SK-N-SH (cell line): ENCODE measurements around the gene RMC1. TPM values are rescaled to one million over a fixed set of nuclear protein-coding genes. Genes with fewer than 3 reads are reported as not detected.

ENCODE experiments used
- CTCF ChIA-PET: fragments of 300-600, 350-600 bp; formaldehyde crosslinking; extraction: SDS; loops from one replicate; lab custom pipeline; 2021; lab: Yijun Ruan, JAX
- POLR2A ChIA-PET: fragments of 350-600 bp; sonication (Branson Sonifier 250); formaldehyde crosslinking; extraction: SDS; loops from one replicate; lab custom pipeline; 2020; ENCODE audit warnings: antibody characterized with exemption, inconsistent platforms; lab: Yijun Ruan, JAX
- DNase-seq: peaks from one replicate; pipeline ENCODE4 v3.0.0; 2012
- H2AFZ ChIP-seq: fragments of 200-600 bp; sonication (generic); 2 replicates; pipeline ENCODE4 v1.8.1; 2016; ENCODE audit warnings: antibody characterized with exemption, mild to moderate bottlenecking, low read depth
- H3F3A ChIP-seq: fragments of 200-600 bp; sonication (generic); replicated peaks from 2 replicates; pipeline ENCODE3; 2016; ENCODE audit warnings: antibody characterized with exemption, mild to moderate bottlenecking; ENCODE audit not compliant: insufficient read depth
- H3K27ac ChIP-seq, 2 experiments: fragments of 200-500 bp in 1 of 2; fragments of 200-600 bp in 1 of 2; sonication (Bioruptor generic) in 1 of 2; sonication (generic), shearing (Covaris generic) in 1 of 2; 2 replicates each; pipeline versions ENCODE4 v1.5.1 to v1.6.1; 2014 to 2016; ENCODE audit warnings: low read depth in 2 of 2, inconsistent platforms in 1 of 2, low read length in 1 of 2, mild to moderate bottlenecking in 1 of 2, mixed read lengths in 1 of 2
- H3K27me3 ChIP-seq: fragments of 200-600 bp; sonication (generic), shearing (Covaris generic); 2 replicates; pipeline ENCODE4 v1.6.1; 2016; ENCODE audit warnings: mixed run types; ENCODE audit not compliant: insufficient read depth
- H3K36me3 ChIP-seq, 2 experiments: fragments of 200-500 bp in 1 of 2; fragments of 200-600 bp in 1 of 2; sonication (Bioruptor generic) in 1 of 2; sonication (generic) in 1 of 2; replicated peaks in 1 of 2; 2 replicates each; pipeline versions ENCODE3 to v1.5.1; 2014 to 2016; ENCODE audit warnings: low read length in 1 of 2, mild to moderate bottlenecking in 1 of 2; ENCODE audit not compliant: insufficient read depth in 2 of 2, control insufficient read depth in 1 of 2
- H3K4me1 ChIP-seq, 2 experiments: fragments of 200-500 bp in 1 of 2; fragments of 200-600 bp in 1 of 2; sonication (Bioruptor generic) in 1 of 2; sonication (generic), shearing (Covaris generic) in 1 of 2; 2 replicates each; pipeline versions ENCODE4 v1.5.1 to v1.6.1; 2014 to 2016; ENCODE audit warnings: low read depth in 1 of 2, low read length in 1 of 2, mixed run types in 1 of 2; ENCODE audit not compliant: insufficient read depth in 2 of 2, control insufficient read depth in 1 of 2
- H3K4me2 ChIP-seq: fragments of 200-600 bp; sonication (generic), shearing (Covaris generic); 2 replicates; pipeline ENCODE4 v1.6.1; 2017; ENCODE audit warnings: mixed run types
- H3K4me3 ChIP-seq, 2 experiments: fragments of 200-500 bp in 1 of 2; fragments of 200-600 bp in 1 of 2; sonication (Bioruptor generic) in 1 of 2; sonication (generic), shearing (Covaris generic) in 1 of 2; 2 replicates each; pipeline versions ENCODE4 v1.5.1 to v1.8.1; 2014 to 2016; ENCODE audit warnings: low read depth in 2 of 2, inconsistent platforms in 1 of 2, low read length in 1 of 2, mild to moderate bottlenecking in 1 of 2, mixed read lengths in 1 of 2, moderate library complexity in 1 of 2
- H3K79me2 ChIP-seq: fragments of 200-600 bp; sonication (generic); 2 replicates; pipeline ENCODE4 v1.8.1; 2017; ENCODE audit warnings: mild to moderate bottlenecking; ENCODE audit not compliant: insufficient read depth
- H3K9ac ChIP-seq: fragments of 200-600 bp; sonication (generic); 2 replicates; pipeline ENCODE4 v1.6.1; 2017; ENCODE audit warnings: mixed run types
- H3K9me2 ChIP-seq: fragments of 200-600 bp; sonication (generic); 2 replicates; pipeline ENCODE4 v1.6.1; 2017; ENCODE audit warnings: mixed run types
- H3K9me3 ChIP-seq: fragments of 200-600 bp; sonication (generic); 2 replicates; pipeline ENCODE4 v1.6.1; 2017; ENCODE audit warnings: mixed run types, mild to moderate bottlenecking, moderate library complexity
- H4K20me1 ChIP-seq: fragments of 200-600 bp; sonication (generic); 2 replicates; pipeline ENCODE4 v1.6.1; 2017; ENCODE audit warnings: mild to moderate bottlenecking, mixed run types; ENCODE audit not compliant: insufficient read depth
- CHD2 ChIP-seq: fragments of 150-350 bp; IDR thresholded peaks from 2 replicates; pipeline ENCODE4 v1.6.1; 2018; ENCODE audit warnings: low read length; ENCODE audit not compliant: partially characterized antibody
- FOXM1 ChIP-seq: IDR thresholded peaks from 2 replicates; pipeline ENCODE4 v1.4.0; 2012; ENCODE audit warnings: low read depth, mild to moderate bottlenecking
- GABPA ChIP-seq: IDR thresholded peaks from 2 replicates; pipeline ENCODE4 v1.4.0; 2012; ENCODE audit warnings: low read depth, mild to moderate bottlenecking
- GATA2 ChIP-seq: sonication (generic); formaldehyde crosslinking; IDR thresholded peaks from 2 replicates; pipeline ENCODE4 v1.5.0; 2020; ENCODE audit warnings: mild to moderate bottlenecking, missing genetic modification reagents
- MEF2A ChIP-seq: IDR thresholded peaks from 2 replicates; pipeline ENCODE4 v1.4.0; 2012; ENCODE audit warnings: low read depth, borderline replicate concordance
- RCOR1 ChIP-seq: fragments of 150-350 bp; IDR thresholded peaks from 2 replicates; pipeline ENCODE4 v1.6.1; 2017; ENCODE audit warnings: antibody characterized with exemption, low read length
- TAF1 ChIP-seq: IDR thresholded peaks from 2 replicates; pipeline ENCODE4 v1.6.1; 2012; ENCODE audit warnings: low read depth, mild to moderate bottlenecking, low read length, moderate library complexity, borderline replicate concordance
- TEAD4 ChIP-seq: IDR thresholded peaks from 2 replicates; pipeline ENCODE4 v1.4.0; 2012; ENCODE audit warnings: mild to moderate bottlenecking, borderline replicate concordance; ENCODE audit not compliant: insufficient read depth
- WGBS: methylation state at CpG from one replicate; pipeline ENCODE4 v1.1.6; 2017; ENCODE audit warnings: low lambda C conversion rate; 5-methylcytosine and 5-hydroxymethylcytosine counted together
- polyA plus RNA-seq, 3 experiments: library from polyadenylated mRNA; depleted of rRNA; stranded (reverse); fragments of >200 nt; gene quantifications; 2 replicates each; pipeline ENCODE4 v1.2.3, GENCODE V29; 2012
- TF ChIP-seq, protein P1 (sequence below): IDR thresholded peaks from 2 replicates; pipeline ENCODE4 v1.4.0; 2012; ENCODE audit warnings: low read depth, borderline replicate concordance
- TF ChIP-seq, protein P2 (sequence below): IDR thresholded peaks from 2 replicates; pipeline ENCODE4 v1.6.1; 2012; ENCODE audit warnings: mild to moderate bottlenecking, low read depth, low read length, moderate library complexity
- TF ChIP-seq, protein P3 (sequence below): fragments of 150-350 bp; IDR thresholded peaks from 2 replicates; pipeline ENCODE4 v1.6.1; 2017; ENCODE audit warnings: antibody characterized with exemption, low read length, low read depth, borderline replicate concordance

Gene RMC1
- polyA plus RNA-seq, 1 of the 3 experiments (the other 2 are of a cell fraction) = 26.4 TPM

DNA sequence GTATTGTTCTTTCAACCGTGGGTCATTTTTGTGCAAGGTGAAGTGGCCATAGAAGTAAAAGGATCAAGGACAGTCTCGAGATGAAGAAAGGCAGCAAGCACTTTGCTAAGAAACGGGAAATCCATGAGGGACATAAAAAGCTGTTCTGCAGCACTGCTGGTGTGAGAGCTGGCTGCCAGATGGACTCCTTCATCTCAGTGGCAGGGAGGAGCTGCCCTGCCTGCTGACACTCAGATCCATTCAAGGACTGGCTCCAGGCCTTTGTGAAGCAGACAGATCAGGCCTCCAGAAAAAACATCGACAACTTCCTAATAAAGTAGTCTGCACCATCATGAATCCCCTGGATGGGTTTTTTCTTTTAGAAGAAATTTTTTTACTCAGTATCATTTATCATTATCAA lies 29.5 kb downstream of the RMC1 start:
- H3K9ac ChIP-seq = no peak overlapping the region
- no peaks in the 10 kb centered on the region for H3K9me3 ChIP-seq
- no peak for DNase-seq
- H3K4me1 ChIP-seq = peaks cover 0 to 18% of the 10 kb centered on the region in 2 experiments; a peak in 2 of 4 replicates
- no peaks in the 10 kb centered on the region for H4K20me1 ChIP-seq
- H3K4me3 ChIP-seq = no peak overlapping the region
- H3K27ac ChIP-seq = no peak overlapping the region
- no peak overlapping the region for H2AFZ ChIP-seq
- 92% methylated on average over 4 of the region's 4 CpGs for WGBS
- H3K27me3 ChIP-seq = no peaks in the 10 kb centered on the region
- H3K4me2 ChIP-seq = no peak overlapping the region
- peaks cover 58 to 83% of the 10 kb centered on the region in 2 experiments for H3K36me3 ChIP-seq
- TF ChIP-seq MEF2A (no peak), GATA2 (CRISPR knock-in tag) (no peak), RCOR1 (no peak), GABPA (no peak), FOXM1 (no peak)
- TF ChIP-seq, protein P1, sequence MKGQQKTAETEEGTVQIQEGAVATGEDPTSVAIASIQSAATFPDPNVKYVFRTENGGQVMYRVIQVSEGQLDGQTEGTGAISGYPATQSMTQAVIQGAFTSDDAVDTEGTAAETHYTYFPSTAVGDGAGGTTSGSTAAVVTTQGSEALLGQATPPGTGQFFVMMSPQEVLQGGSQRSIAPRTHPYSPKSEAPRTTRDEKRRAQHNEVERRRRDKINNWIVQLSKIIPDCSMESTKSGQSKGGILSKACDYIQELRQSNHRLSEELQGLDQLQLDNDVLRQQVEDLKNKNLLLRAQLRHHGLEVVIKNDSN = no peak
- TF ChIP-seq, protein P2, sequence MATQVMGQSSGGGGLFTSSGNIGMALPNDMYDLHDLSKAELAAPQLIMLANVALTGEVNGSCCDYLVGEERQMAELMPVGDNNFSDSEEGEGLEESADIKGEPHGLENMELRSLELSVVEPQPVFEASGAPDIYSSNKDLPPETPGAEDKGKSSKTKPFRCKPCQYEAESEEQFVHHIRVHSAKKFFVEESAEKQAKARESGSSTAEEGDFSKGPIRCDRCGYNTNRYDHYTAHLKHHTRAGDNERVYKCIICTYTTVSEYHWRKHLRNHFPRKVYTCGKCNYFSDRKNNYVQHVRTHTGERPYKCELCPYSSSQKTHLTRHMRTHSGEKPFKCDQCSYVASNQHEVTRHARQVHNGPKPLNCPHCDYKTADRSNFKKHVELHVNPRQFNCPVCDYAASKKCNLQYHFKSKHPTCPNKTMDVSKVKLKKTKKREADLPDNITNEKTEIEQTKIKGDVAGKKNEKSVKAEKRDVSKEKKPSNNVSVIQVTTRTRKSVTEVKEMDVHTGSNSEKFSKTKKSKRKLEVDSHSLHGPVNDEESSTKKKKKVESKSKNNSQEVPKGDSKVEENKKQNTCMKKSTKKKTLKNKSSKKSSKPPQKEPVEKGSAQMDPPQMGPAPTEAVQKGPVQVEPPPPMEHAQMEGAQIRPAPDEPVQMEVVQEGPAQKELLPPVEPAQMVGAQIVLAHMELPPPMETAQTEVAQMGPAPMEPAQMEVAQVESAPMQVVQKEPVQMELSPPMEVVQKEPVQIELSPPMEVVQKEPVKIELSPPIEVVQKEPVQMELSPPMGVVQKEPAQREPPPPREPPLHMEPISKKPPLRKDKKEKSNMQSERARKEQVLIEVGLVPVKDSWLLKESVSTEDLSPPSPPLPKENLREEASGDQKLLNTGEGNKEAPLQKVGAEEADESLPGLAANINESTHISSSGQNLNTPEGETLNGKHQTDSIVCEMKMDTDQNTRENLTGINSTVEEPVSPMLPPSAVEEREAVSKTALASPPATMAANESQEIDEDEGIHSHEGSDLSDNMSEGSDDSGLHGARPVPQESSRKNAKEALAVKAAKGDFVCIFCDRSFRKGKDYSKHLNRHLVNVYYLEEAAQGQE = no peak
- ChIA-PET CTCF (interaction anchor here (1.1 to 1.6 kb wide), 4 partner anchors 10 to 28 kb away, joined by 3 to 8 read pairs (median 3); no protein-coding TSS in a partner anchor), POLR2A (no interaction called here)
- H3K9me2 ChIP-seq = no peaks in the 10 kb centered on the region
- no peaks in the 10 kb centered on the region for H3K79me2 ChIP-seq
- H3F3A ChIP-seq = peaks cover 18% of the 10 kb centered on the region

DNA sequence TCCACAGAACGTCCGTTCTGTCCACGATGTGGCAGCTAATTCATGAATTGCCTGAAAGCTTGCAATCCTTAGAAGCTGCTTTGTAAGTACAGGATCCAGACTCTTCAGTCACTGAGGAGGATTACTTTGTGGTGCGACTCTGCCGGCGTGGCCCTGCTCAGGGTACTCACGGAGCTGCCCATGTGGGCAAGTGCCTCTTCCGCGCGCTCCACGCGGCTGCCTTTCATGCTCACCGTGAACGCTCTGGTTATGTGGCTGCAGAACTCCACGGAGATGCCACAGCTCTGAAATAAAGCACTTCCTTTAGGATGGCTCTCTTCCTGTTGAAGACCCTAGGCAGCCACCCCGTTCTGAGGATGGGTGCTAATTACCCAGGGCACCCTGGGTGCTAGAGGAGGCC lies 31.0 kb downstream of the RMC1 start:
- Histone ChIP-seq H3K4me2 (no peak overlapping the region), H3K9me2 (no peaks in the 10 kb centered on the region), H3K4me1 (peaks cover 0 to 7% of the 10 kb centered on the region in 2 experiments; a peak in 2 of 4 replicates), H3K9ac (no peak overlapping the region), H3K4me3 (no peak overlapping the region), H3K36me3 (peaks cover 67 to 87% of the 10 kb centered on the region in 2 experiments), H3K27ac (no peak overlapping the region), H4K20me1 (no peaks in the 10 kb centered on the region), H3F3A (peaks cover 11% of the 10 kb centered on the region), H3K27me3 (no peaks in the 10 kb centered on the region), H3K9me3 (no peaks in the 10 kb centered on the region), H3K79me2 (no peaks in the 10 kb centered on the region), H2AFZ (no peak overlapping the region)
- DNase-seq = no peak
- TF ChIP-seq, protein P3, sequence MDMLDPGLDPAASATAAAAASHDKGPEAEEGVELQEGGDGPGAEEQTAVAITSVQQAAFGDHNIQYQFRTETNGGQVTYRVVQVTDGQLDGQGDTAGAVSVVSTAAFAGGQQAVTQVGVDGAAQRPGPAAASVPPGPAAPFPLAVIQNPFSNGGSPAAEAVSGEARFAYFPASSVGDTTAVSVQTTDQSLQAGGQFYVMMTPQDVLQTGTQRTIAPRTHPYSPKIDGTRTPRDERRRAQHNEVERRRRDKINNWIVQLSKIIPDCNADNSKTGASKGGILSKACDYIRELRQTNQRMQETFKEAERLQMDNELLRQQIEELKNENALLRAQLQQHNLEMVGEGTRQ = no peak
- TF ChIP-seq GATA2 (CRISPR knock-in tag) = no peak
- no peak for TF ChIP-seq CHD2
- no peak for TF ChIP-seq TEAD4
- no peak for TF ChIP-seq TAF1
- no peak for TF ChIP-seq MEF2A
- POLR2A ChIA-PET = no interaction called here
- CTCF ChIA-PET = interaction anchor here (0.9 to 2.4 kb wide), 3 partner anchors 15 to 29 kb away, joined by 3 to 8 read pairs (median 3); no protein-coding TSS in a partner anchor
- 91% methylated on average over 3 of the region's 16 CpGs for WGBS
